Breast epithelium (tissue), 3 donors: ENCODE data around the gene ENDOV.

Source experiments
- POLR2A ChIP-seq: fragments of 450-650 bp; IDR thresholded peaks from one replicate; pipeline ENCODE4 v1.6.1; 2016; ENCODE audit warnings: antibody characterized with exemption, mild to moderate bottlenecking, moderate library complexity
- TF ChIP-seq, protein P1 (sequence below), 3 donors: fragments of 450-650 bp; IDR thresholded peaks; one replicate each; pipeline ENCODE4 v1.5.1; 2016 to 2017; ENCODE audit warnings: antibody characterized with exemption in 3 of 3, mild to moderate bottlenecking in 3 of 3, moderate library complexity in 3 of 3

DNA sequence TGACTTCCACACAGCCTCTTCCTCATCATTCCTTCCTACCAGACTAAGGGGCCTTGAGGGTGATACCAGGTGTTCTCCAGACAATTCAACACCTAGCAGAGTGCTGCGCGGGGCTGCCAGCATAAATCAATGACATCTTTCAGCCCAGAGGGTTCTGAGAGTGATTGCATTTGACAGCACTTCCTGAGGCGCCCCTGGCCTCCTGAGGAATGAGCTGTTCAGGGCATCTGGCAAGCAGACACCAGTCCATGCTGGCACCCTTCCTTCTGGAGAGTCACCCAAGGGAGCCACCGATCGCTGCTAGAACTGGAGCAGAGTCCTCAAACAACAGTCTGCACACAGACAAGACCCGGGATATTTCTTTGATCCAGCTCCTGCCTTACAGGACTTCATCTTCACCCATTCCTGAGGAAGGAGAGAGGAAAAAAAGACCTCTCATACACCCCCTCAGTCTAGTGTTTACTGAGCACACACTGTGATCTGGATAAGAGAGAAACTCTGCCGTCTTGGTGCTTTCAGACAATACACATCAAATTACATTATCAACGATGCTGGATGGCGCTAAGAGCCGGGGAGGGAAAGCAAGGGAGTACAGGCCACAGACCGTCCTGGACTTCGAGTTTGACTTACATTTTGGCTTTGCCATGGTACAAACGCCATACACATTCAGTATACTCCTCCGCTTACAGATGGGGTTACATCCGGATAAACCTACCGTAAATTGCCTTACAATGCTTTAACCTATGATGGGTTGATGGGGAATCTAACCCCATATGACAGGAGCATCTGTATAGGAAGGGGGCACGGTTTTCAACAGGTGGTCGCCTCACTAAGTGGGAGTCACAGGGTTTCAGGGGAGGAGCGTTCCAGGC, 38.4 kb downstream of the ENDOV start:
- TF ChIP-seq, protein P1, sequence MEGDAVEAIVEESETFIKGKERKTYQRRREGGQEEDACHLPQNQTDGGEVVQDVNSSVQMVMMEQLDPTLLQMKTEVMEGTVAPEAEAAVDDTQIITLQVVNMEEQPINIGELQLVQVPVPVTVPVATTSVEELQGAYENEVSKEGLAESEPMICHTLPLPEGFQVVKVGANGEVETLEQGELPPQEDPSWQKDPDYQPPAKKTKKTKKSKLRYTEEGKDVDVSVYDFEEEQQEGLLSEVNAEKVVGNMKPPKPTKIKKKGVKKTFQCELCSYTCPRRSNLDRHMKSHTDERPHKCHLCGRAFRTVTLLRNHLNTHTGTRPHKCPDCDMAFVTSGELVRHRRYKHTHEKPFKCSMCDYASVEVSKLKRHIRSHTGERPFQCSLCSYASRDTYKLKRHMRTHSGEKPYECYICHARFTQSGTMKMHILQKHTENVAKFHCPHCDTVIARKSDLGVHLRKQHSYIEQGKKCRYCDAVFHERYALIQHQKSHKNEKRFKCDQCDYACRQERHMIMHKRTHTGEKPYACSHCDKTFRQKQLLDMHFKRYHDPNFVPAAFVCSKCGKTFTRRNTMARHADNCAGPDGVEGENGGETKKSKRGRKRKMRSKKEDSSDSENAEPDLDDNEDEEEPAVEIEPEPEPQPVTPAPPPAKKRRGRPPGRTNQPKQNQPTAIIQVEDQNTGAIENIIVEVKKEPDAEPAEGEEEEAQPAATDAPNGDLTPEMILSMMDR (IDR thresholded peaks at IDR 0.05): no peak
- TF ChIP-seq POLR2A: no peak
